Testis (tissue), 3 donors: Measurements from ENCODE around the gene DHDDS. TPM values are rescaled to one million over a fixed set of nuclear protein-coding genes. Genes with fewer than 3 reads are reported as not detected.

Source experiments
- DNase-seq: peaks from one replicate; pipeline ENCODE4 v3.0.0-alpha.2; 2019
- H3K27ac ChIP-seq, 2 donors: fragments of 200-600 bp; sonication (generic); one replicate each; pipeline ENCODE4 v1.5.1; 2019
- H3K27me3 ChIP-seq: fragments of 200-600 bp; sonication (generic); one replicate; pipeline ENCODE4 v1.5.1; 2019
- H3K36me3 ChIP-seq: fragments of 200-600 bp; sonication (generic); one replicate; pipeline ENCODE4 v1.5.1; 2017; ENCODE audit warnings: low read depth; ENCODE audit errors: missing control alignments
- H3K4me1 ChIP-seq: fragments of 200-600 bp; sonication (generic); one replicate; pipeline ENCODE4 v1.5.1; 2019
- H3K4me3 ChIP-seq, 2 donors: fragments of 200-600 bp; sonication (generic); one replicate each; pipeline ENCODE4 v1.5.1; 2017 to 2019
- H3K9me3 ChIP-seq: fragments of 200-600 bp; sonication (generic); one replicate; pipeline ENCODE4 v1.5.1; 2017
- POLR2A ChIP-seq: fragments of 450-650 bp; IDR thresholded peaks from one replicate; pipeline ENCODE4 v1.6.1; 2017; ENCODE audit warnings: antibody characterized with exemption, mild to moderate bottlenecking, moderate library complexity
- WGBS, 2 donors: methylation state at CpG; one replicate each; pipeline ENCODE4 v1.1.5; 2018; 5-methylcytosine and 5-hydroxymethylcytosine counted together
- intact Hi-C: fragments of 100-400 bp; cut with DNase I; formaldehyde crosslinking; loops from one replicate; pipeline ENCODE4 v1.15.1; 2023; ENCODE audit warnings: low total_unique reads
- polyA plus RNA-seq: library from polyadenylated mRNA; stranded (reverse); fragments of 350-450 nt; fragmentation: Illumina TruSeq; extraction: RNeasy Lipid Tissue Mini Kit (QIAGEN cat#74804); gene quantifications from one replicate; pipeline ENCODE4 v1.2.3, GENCODE V29; 2014; ENCODE audit warnings: low read depth, low replicate concordance; ENCODE audit not compliant: insufficient read depth
- total RNA-seq, 2 donors: library from RNA; depleted of rRNA; stranded (reverse); fragments of >200 nt; gene quantifications; one replicate each; pipeline ENCODE4 v1.2.3, GENCODE V29; 2016
- TF ChIP-seq, protein P1 (sequence below), 3 experiments: fragments of 450-650 bp in 2 of 3; fragments of 200-600 bp in 1 of 3; sonication (generic) in 1 of 3; IDR thresholded peaks; one replicate each; pipeline ENCODE4 v1.5.1; 2016 to 2019; ENCODE audit warnings: antibody characterized with exemption in 3 of 3, mild to moderate bottlenecking in 2 of 3, moderate library complexity in 1 of 3

The DHDDS gene
- total and polyA plus RNA-seq, 3 donors from 2014 or later = 31.5 to 60.7 (median 54.8) TPM

DNA sequence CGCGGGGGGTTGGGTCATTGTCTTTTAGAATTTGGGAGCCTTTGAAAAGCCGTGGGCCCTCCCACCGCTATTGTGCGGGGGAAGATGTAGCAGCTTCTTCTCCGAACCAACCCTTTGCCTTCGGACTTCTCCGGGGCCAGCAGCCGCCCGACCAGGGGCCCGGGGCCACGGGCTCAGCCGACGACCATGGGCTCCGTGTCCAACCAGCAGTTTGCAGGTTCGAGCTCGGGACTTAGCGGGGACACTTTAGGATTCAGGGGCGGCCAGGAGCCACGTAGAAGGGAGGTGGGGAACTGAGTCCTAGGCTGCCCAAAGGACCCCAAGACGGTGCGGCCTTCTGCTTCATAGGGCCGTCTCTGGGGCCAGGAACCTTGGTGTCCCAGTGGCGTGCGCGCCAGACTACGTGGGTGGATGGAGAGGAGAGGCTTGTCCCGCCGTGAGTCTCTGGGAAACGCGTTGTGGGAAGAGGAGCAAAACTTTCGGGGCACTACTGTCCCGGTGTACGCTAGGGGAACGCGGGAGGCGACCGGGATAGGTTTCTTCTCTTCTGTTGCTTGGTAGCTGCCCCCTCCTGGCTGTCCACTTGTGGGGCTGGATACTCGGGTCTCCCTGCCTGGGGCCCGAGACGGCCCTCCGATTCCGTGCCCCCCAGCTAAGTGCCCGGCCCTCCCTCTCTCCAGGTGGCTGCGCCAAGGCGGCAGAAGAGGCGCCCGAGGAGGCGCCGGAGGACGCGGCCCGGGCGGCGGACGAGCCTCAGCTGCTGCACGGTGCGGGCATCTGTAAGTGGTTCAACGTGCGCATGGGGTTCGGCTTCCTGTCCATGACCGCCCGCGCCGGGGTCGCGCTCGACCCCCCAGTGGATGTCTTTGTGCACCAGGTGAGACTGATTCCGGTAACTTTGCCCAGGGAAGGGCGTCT is 21.2 kb upstream of the DHDDS start, which contains the start of gene LIN28A:
Gene LIN28A (plus strand): TSS at position 112 of the 918 bp plus-strand sequence. CDS start 75 bp downstream, at position 187.
- TF ChIP-seq, protein P1, sequence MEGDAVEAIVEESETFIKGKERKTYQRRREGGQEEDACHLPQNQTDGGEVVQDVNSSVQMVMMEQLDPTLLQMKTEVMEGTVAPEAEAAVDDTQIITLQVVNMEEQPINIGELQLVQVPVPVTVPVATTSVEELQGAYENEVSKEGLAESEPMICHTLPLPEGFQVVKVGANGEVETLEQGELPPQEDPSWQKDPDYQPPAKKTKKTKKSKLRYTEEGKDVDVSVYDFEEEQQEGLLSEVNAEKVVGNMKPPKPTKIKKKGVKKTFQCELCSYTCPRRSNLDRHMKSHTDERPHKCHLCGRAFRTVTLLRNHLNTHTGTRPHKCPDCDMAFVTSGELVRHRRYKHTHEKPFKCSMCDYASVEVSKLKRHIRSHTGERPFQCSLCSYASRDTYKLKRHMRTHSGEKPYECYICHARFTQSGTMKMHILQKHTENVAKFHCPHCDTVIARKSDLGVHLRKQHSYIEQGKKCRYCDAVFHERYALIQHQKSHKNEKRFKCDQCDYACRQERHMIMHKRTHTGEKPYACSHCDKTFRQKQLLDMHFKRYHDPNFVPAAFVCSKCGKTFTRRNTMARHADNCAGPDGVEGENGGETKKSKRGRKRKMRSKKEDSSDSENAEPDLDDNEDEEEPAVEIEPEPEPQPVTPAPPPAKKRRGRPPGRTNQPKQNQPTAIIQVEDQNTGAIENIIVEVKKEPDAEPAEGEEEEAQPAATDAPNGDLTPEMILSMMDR (IDR thresholded peaks at IDR 0.05) = no peak
- no peak for TF ChIP-seq POLR2A
- H3K27me3 ChIP-seq = peaks cover 8% of the 10 kb centered on the region

DNA sequence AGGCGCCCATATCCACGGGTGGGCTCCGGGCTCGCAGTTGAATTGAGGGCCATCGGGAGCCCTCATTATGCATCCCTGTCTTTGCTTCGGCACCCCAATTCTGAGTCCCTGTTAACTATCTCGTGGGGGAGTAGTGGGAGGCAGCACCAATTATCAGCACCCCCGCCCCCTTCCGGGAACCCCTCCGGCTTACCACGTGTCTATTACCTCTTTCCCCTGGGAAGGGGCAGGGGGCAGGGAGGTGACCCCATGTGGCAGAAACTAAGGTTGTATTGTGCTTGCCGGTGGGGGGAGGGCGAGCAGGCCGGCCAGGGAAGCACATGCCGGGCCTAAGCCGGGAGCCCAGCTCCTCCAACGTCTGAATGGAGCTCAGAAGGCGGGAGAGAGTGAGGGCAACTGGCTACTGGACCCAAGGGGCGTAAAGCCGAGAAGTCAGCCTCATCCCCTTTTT is 20.5 kb upstream of the DHDDS start:
- intact Hi-C loops = no loop called here
- 5 to 6% methylated on average over 14 to 20 of the region's 20 CpGs for WGBS, 2 donors
- H3K9me3 ChIP-seq = no peaks in the 10 kb centered on the region
- no peaks in the 10 kb centered on the region for H3K36me3 ChIP-seq
- no peaks in the 10 kb centered on the region for H3K4me1 ChIP-seq
- no peak for DNase-seq
- peaks cover 8% of the 10 kb centered on the region for H3K27me3 ChIP-seq
- no peak overlapping the region for H3K27ac ChIP-seq
- no peak overlapping the region for H3K4me3 ChIP-seq
- TF ChIP-seq, protein P1 (IDR thresholded peaks at IDR 0.05) = no peak
- no peak for TF ChIP-seq POLR2A

More for the DNA sequence above, 21.2 kb upstream of the DHDDS start, which contains the start of gene LIN28A:
- H3K36me3 ChIP-seq = no peaks in the 10 kb centered on the region
- no peak within 1 kb of the TSS for H3K4me3 ChIP-seq
- intact Hi-C loops = no loop called here
- no peak for DNase-seq
- H3K4me1 ChIP-seq = no peaks in the 10 kb centered on the region
- H3K9me3 ChIP-seq = no peaks in the 10 kb centered on the region
- 1 to 5% methylated on average over 33 to 68 of the region's 70 CpGs for WGBS, 2 donors
- no peak within 1 kb of the TSS for H3K27ac ChIP-seq

DNA sequence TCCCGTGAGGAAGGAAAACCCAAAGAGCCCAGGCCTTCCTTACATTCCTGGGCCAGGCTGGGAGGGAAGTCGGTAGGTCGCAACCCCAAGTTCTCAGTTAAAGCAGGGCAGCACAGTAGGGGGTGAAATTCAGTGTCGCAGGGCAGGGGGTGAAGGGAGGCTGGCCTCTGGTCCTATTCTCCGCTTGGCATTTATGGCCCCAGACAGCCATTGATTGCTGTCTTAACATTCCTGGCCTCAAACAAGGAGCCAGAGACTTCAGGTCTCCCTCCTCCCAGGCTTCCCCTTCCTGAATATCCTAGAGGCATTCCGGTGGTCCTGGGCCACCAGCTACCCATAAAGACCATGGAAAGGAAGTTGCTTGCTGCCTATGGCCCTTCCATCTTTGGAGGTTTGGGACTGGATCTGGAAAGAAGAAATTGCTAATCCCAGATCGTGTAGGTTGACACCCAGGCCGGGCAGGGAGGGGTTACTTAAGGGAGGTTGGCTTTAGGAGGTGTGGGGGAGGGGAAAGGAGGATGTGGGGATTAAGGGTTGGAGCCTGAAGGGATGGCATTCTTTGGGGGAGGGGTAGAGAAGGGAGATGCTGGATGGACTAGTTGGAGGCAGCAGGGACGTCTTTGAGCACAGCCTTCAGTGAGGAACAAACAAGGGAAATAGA is 19.8 kb upstream of the DHDDS start:
- DNase-seq = no peak
- Histone ChIP-seq H3K27me3 (peaks cover 8% of the 10 kb centered on the region), H3K27ac (no peak overlapping the region), H3K4me3 (no peak overlapping the region), H3K4me1 (no peaks in the 10 kb centered on the region), H3K36me3 (no peaks in the 10 kb centered on the region), H3K9me3 (no peaks in the 10 kb centered on the region)
- TF ChIP-seq POLR2A = no peak
- TF ChIP-seq, protein P1 (IDR thresholded peaks at IDR 0.05) = no peak
- intact Hi-C loops = no loop called here
- WGBS, 2 donors = 16 to 25% methylated on average over 8 to 9 of the region's 9 CpGs

DNA sequence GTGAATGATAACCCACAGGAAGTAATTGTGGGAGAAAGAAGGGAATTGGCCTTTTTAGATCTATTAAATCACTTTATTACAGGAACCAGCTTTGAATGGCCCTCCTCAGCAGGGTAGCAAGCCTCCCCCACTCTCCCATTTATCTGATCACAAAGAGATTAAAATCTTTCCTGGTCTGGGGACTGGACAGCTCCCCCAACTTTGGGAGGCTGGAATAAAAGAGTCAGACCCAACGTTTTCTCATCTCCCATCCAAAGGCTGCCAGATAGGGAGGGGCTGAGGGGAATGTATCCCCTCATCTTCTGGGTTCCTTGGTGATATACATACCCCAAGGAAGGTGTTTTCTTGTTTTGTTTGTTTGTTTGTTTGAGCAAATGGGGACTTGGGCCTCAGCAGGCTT is 19.1 kb upstream of the DHDDS start:
- TF ChIP-seq, protein P1 (IDR thresholded peaks at IDR 0.05) = no peak
- TF ChIP-seq POLR2A = no peak
- Histone ChIP-seq H3K36me3 (no peaks in the 10 kb centered on the region), H3K4me3 (no peak overlapping the region), H3K4me1 (no peaks in the 10 kb centered on the region), H3K9me3 (no peaks in the 10 kb centered on the region), H3K27ac (no peak overlapping the region), H3K27me3 (peaks cover 8% of the 10 kb centered on the region)
- intact Hi-C loops = no loop called here
- 9 to 18% methylated on average over 1 of the region's 1 CpG for WGBS, 2 donors
- DNase-seq = no peak
